Activated gamma-delta T cell treated with Interleukin-2 at 50 U/mL for 16 hours (primary cell): ENCODE results near the gene PPM1E.
"Not testable (repeated sequence)": the region's sequence is repeated elsewhere in the genome, so short reads cannot be mapped to it uniquely, and the experiment has no call there.

Source experiments
- DNase-seq: peaks from one replicate; pipeline ENCODE4 v3.0.0-alpha.2; 2020

The PPM1E gene

GRCh38 chr17:58783380-58783779, 27.7 kb downstream of the PPM1E start:
- DNase-seq = no peak

DNA sequence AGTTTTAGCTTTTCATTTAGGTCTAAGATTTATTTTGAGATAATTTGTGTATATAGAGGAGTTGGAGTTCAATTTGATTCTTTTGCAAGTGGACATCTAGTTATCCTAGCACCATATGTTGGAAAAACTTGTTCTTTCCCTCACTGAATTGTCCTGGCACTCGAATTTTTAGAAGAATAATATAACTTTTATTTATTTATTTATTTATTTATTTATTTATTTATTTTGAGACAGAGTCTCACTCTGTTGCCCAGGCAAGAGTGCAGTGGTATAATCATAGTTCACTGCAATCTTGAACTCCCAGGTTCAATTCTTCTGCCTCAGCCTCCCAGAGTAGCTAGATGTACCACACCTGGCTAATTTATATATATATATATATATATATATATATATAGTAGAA, 29.4 kb downstream of the PPM1E start:
- DNase-seq = no peak

GRCh38 chr17:58786586-58787295, 31.1 kb downstream of the PPM1E start:
- no peak for DNase-seq

GRCh38 chr17:58788199-58788598, 32.5 kb downstream of the PPM1E start:
- DNase-seq = no peak

- DNase-seq = no peak
Observed at GRCh38 chr17:58789160-58789559, 33.5 kb downstream of the PPM1E start.

DNA sequence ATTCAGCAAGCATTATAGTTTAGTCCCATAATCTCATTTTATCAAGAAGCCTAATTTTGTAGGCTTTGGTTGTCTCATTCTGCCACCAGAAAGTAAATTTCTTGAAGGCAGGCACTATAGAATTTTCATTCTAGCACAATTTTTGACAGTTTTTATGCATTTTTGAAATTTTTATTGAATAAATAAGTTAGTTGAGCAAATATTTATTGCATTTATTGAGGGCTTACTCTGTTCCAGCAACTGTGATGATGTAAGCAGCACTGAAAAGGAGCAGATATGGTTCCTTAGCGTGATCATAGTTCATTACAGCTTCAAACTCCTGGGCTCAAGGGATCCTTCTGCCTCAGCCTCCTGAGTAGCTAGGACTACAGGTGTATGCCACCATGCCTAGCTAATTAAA, 34.2 kb downstream of the PPM1E start:
- no peak for DNase-seq

DNA sequence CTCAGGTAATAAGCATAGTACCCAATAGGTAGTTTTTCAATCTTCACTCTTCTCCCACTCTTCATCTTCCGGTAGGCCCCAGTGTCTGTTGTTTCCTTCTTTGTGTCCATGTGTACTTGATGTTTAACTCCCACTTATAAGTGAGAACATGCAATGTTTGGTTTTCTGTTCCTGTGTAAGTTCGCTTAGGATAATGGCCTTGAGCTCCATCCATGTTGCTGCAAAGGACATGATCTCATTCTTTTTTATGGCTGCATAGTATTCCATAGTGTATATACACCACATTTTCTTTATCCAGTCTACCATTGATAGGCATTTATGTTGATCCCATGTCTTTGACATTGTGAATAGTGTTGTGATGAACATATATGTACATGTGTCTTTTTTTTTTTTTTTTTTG, 38.9 kb downstream of the PPM1E start:
- DNase-seq = not testable (repeated sequence)

- no peak for DNase-seq
Observed at GRCh38 chr17:58802188-58802587, 46.5 kb downstream of the PPM1E start.

DNA sequence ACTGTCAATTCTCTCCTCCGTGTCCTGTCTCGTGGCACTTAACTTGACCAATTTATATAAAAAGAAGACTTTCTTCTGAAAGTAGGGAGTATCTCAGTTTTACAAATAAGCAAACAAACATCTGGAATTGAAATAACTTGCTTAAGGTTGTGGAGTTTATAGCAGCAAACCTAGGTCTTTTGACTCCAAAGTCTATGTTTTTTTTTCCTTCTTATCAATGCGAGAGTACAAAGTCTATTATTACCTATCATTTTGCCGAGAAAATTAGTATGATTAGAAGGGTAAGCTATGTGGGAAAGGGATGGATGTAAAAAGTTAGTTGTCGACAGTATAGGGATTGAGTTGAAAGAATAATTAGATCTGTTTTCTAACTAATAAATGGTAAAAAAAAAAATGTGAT, 50.4 kb downstream of the PPM1E start:
- DNase-seq = no peak

DNA sequence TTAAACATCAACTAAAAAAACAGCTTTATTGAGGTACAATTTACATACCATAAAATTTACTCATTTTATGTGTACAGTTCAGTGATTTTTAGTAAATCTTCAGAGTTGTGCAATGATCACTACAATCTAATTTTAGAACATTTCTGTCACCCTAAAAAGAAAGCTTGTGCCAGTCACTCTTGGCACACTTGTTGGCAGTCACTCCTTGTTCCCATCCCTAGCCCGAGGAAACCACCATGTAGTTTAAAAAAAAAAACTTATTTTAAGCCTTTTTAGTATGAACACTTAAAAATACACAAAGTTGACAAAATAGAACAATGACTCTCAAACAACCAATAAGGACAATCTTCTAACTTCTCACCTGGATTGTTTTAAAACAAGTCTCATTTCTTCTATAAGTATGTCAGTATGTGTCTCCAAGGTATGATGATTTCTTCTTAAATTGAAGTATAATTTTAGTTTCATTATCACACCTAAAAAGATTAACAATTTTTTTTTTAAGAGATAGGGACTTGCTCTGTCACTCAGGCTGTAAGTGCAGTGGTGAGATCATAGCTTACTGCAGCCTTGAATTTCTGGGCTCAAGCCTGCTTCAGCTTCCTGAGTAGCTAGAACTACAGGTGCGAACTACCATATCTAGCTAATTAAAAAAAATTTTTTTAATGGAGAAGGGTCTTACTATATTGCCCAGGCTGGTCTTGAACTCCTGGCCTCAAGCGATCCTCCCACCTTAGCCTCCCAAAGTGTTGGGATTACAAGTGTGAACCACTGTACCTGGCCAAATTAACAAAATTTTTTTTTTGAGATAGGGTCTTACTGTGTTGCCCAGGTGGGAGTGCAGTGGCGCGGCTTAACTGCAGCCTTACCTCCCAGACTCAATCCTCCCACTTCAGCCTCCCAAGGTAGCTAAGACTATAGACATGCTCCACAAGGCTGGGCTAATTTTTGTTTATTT, 53.2 kb downstream of the PPM1E start:
- no peak for DNase-seq

DNA sequence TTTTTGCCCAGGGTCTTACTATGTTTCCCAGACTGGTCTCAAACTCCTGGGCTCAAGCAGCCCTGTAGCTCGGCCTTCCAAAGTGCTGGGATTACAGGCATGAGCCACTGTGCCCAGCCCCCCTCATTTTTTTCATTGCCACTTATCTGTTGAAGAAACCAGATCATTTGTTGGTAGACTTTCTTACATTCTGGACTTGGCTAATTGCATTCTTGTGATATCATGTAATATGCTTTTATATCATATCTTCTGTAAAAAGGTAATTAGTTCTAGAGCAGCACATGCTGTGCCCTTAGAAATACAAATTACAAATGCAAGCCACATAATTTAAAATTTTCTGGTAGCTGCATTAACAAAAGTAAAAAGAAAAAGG, 53.9 kb downstream of the PPM1E start:
- no peak for DNase-seq

DNA sequence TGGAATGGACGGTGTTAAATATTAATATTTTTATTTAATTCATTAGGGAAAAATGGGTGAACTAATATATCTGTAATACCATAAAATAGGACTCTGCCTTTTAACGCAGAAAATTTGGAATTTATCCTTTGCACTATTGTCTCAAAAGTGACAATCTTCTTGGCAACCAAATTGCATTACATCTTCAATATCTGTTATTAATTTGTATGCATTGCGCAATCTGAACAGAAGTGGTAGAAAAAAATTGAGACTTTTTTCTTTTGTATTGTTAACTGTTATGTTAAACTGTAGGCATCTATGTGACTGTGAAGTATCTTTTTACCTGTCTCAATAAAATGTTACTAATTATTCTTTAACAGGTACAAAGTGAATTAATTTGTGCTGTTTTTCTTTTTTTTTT, 55.6 kb downstream of the PPM1E start:
- DNase-seq = no peak

GRCh38 chr17:58813712-58814111, 58.1 kb downstream of the PPM1E start:
- DNase-seq = no peak

- DNase-seq = no peak
Observed at GRCh38 chr17:58818654-58819053, 63.0 kb downstream of the PPM1E start.

DNA sequence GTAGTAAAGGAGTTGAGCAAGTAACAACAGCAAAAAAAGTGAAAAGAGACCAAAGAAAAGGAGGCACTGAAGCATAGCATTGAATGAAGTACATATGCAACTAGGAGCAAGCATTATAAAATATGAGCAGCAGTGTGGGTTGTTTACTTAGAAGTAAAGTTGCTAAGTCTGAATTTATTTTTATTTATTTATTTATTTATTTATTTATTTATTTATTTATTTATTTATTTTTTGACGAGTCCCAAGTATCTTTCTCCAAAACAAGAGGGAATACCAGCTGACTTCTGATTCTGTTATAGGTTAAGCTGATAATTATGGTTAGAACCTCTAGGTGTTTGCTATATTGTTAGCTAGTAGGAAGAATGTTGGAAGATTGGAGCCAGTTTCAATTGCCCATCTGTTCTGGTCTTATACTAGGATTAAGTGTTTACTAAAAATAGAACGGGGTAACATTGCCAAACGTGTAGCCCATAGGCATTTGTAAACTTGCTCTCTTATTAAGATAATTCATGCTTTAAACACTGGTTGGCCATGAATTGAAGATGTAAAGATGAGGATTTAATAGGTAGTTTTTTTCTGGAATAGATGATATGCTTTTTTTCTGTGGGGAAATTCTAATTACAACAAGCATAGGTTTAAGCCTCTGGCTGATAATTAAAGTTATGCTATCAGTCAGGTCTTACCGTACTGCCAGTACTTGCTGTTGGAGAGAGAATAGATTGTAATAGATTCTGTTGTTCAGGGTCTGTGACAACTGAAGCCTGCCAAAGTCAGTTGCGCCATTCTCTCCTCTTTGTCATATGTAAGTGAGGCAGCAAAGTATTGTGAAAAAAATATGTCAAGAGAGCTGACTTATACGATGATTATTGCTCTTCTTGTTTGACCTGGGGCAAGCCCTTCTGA, 66.7 kb downstream of the PPM1E start:
- no peak for DNase-seq

DNA sequence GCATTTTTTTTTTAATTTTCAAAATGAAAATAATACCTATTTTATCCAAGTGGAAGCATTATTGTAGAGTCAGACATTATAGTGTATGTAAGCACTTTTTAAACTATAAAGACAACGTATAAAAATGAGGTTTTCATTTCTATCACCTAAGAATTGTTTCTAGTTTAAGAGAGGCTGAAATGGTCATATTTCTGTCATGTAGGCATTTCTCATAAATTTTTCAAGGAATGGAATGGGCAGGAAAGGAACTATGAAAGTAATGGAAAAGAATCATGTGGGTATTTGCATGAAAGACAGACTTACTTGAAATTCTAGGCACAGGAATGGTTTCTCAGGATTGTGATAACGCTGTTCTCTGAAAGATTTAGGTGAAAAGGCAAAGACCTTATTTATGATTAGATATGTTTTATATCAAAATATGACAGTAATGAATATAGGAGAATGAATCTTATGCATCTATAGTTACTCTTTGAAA, 67.4 kb downstream of the PPM1E start:
- DNase-seq = no peak

- DNase-seq = no peak
Observed at GRCh38 chr17:58829172-58829637, 73.6 kb downstream of the PPM1E start.

DNA sequence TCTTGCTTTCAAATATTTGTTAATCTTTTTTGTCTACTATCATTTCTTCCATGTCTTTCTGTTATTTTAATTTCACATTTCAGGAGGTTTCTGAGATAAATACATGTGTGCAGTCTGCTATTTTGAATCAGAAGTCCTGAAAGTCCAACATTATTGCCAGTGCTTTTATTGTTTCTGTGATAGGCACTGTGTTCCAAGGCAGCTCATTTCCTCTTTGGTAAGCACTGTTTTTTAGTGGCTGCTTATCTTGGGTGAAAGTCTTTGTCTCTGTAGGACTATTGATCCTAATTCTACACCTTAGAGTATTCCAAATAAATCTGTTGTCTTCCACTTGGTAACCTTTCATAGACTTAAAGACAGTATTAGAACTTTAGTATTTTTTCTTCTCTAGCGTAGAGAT, 76.1 kb downstream of the PPM1E start:
- DNase-seq = no peak

DNA sequence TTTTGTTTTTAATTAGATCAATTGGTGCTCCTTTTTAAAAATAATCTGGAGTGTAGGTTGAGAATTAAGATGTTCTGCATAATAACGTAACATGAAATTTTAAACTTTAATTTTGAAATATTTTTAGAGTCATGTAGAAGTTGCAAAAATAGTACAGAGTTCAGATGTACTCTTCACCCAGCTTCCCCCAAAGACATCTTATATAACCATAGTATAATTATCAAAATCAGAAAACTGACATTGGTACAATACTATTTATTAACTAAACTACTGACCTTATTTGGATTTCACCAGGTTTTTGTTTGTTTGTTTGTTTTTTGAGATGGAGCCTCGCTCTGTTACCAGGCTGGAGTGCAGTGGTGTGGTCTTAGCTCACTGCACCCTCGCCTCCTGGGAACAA, 76.9 kb downstream of the PPM1E start:
- DNase-seq = no peak

GRCh38 chr17:58837699-58838098, 82.0 kb downstream of the PPM1E start:
- no peak for DNase-seq

DNA sequence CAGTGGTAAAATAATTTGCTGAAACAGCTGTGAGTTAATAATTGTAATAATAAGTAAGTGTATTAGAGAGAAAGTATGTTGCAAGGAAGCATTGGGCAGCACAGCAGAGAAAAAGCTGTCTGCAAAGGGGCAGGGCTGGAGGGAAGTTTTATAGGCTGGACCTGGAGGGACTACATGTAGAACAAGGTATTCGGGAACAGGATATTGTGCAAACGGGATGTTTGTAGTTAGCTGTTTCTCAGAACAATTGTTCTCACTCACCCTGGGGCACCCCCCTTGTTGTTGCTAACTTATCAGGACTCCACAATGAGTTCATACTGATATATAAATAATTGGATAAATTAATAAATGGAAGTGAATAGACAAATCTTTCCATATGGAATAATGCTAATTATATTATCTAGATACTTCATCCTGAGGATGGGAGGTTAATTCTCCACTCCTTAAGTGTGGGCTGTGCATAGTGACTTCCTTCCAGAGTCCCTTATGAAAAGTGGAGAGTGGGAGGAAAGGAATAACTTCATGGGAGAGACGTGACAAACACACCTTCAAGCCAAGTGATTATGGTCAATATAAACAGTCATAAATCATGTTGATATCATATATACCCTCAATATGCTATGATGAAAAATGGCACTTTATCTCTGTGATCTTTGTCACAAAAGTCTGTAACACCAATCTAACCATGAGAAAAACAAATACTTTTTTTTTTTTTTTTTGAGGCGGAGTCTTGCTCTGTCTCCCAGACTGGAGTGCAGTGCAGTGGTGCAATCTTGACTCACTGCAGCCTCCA, 85.4 kb downstream of the PPM1E start:
- DNase-seq = no peak

GRCh38 chr17:58846413-58846812, 90.8 kb downstream of the PPM1E start:
- not testable (repeated sequence) for DNase-seq
